HepG2 (cell line): Measurements from ENCODE around the gene COL4A2.

ENCODE experiments used
- ATF7 ChIP-seq, 2 experiments: fragments of 450-650 bp in 1 of 2; sonication (generic) in 1 of 2; formaldehyde crosslinking in 1 of 2; IDR thresholded peaks; 2 replicates each; pipeline versions ENCODE4 v1.4.0 to v1.6.1; 2016 to 2020; ENCODE audit warnings: antibody characterized with exemption in 1 of 2, mild to moderate bottlenecking in 1 of 2, missing genetic modification reagents in 1 of 2
- NBN ChIP-seq: fragments of 450-650 bp; conservative IDR thresholded peaks from 2 replicates; pipeline ENCODE4 v1.6.1; 2017
- SKIL ChIP-seq: sonication (generic); formaldehyde crosslinking; IDR thresholded peaks from 2 replicates; pipeline ENCODE4 v1.8.0; 2022; ENCODE audit warnings: missing genetic modification reagents, mild to moderate bottlenecking, moderate library complexity, borderline replicate concordance

- TF ChIP-seq ATF7 (IDR thresholded peaks at IDR 0.05) = no peak
- no peak for TF ChIP-seq ATF7 (CRISPR knock-in tag; IDR thresholded peaks at IDR 0.05)
- no peak for TF ChIP-seq NBN
- no peak for TF ChIP-seq SKIL
These were observed 75.7 kb downstream of the COL4A2 start for GRCh38 chr13:110382830-110383229.
